ENCODE results near the gene GYPA. TPM values are rescaled to one million over a fixed set of nuclear protein-coding genes. Genes with fewer than 3 reads are reported as not detected.
"Not testable (repeated sequence)": the region's sequence is repeated elsewhere in the genome, so short reads cannot be mapped to it uniquely, and the experiment has no call there.

GYPA gene
- not detected for total RNA-seq

GRCh38 chr4:144140594-144141295, at the start of gene GYPA:
Gene GYPA, minus strand, starts transcription at chr4:144140718. Its CDS starts 83 bp downstream, at chr4:144140635.
- not testable (repeated sequence) for ATAC-seq

GRCh38 chr4:144190009-144190408, 49.5 kb upstream of the GYPA start:
- no peak for ATAC-seq

- ATAC-seq, result no peak
These were observed 48.6 kb upstream of the GYPA start for GRCh38 chr4:144189121-144189520.

GRCh38 chr4:144185086-144185485, 44.6 kb upstream of the GYPA start:
- ATAC-seq, result no peak

GRCh38 chr4:144183165-144183564, 42.6 kb upstream of the GYPA start:
- no peak for ATAC-seq

GRCh38 chr4:144181391-144181790, 40.9 kb upstream of the GYPA start:
- ATAC-seq, result no peak

- ATAC-seq, result no peak
These were observed 38.7 kb upstream of the GYPA start for GRCh38 chr4:144179152-144179739.

GRCh38 chr4:144178414-144178813, 37.9 kb upstream of the GYPA start:
- ATAC-seq, result no peak

- no peak for ATAC-seq
These were observed 36.0 kb upstream of the GYPA start for GRCh38 chr4:144176476-144176875.

- ATAC-seq, result peak; percentile 83
These were observed 34.0 kb upstream of the GYPA start for GRCh38 chr4:144174401-144175067.

- ATAC-seq, result no peak
These were observed 31.2 kb upstream of the GYPA start for GRCh38 chr4:144171697-144172096.

- no peak for ATAC-seq
These were observed 28.7 kb upstream of the GYPA start for GRCh38 chr4:144169211-144169610.

- ATAC-seq, result no peak
These were observed 13.5 kb upstream of the GYPA start for GRCh38 chr4:144154044-144154443.

- peak; percentile 55 for ATAC-seq
These were observed 2.3 kb upstream of the GYPA start for GRCh38 chr4:144142690-144143326.

GRCh38 chr4:144141493-144141892, 975 bp upstream of the GYPA start:
- no peak for ATAC-seq

GRCh38 chr4:144139991-144140390, 527 bp downstream of the GYPA start:
- not testable (repeated sequence) for ATAC-seq

- not testable (repeated sequence) for ATAC-seq
These were observed 971 bp downstream of the GYPA start for GRCh38 chr4:144139547-144139946.

- not testable (repeated sequence) for ATAC-seq
These were observed 2.3 kb downstream of the GYPA start for GRCh38 chr4:144138239-144138638.

- not testable (repeated sequence) for ATAC-seq
These were observed 3.2 kb downstream of the GYPA start for GRCh38 chr4:144137137-144137931.

GRCh38 chr4:144136189-144136588, 4.3 kb downstream of the GYPA start:
- ATAC-seq, result not testable (repeated sequence)

- ATAC-seq, result not testable (repeated sequence)
These were observed 10.4 kb downstream of the GYPA start for GRCh38 chr4:144130167-144130566.

GRCh38 chr4:144129336-144129875, 11.1 kb downstream of the GYPA start:
- ATAC-seq, result not testable (repeated sequence)

All from esophagus mucosa (tissue), 1 donor.